Naive thymus-derived CD4-positive, alpha-beta T cell (primary cell): ENCODE results near the gene INF2. TPM values are rescaled to one million over a fixed set of nuclear protein-coding genes. Genes with fewer than 3 reads are reported as not detected.

Experiments used
- ATAC-seq: fragments of 150-1000 bp; cut with Tn5 transposase; 2 replicates; pipeline ENCODE4 v1.10.0; 2021; ENCODE audit warnings: mild to moderate bottlenecking, moderate library complexity
- CTCF ChIA-PET: fragments of 350-600 bp; sonication (Branson Sonifier 250); formaldehyde crosslinking; loops from one replicate; lab custom pipeline; 2021; ENCODE audit warnings: antibody characterized with exemption; lab: Charles Lee
- POLR2A ChIA-PET: fragments of 350-600 bp; sonication (Branson Sonifier 250); formaldehyde crosslinking; loops from one replicate; lab custom pipeline; 2021; ENCODE audit warnings: antibody characterized with exemption, inconsistent platforms; lab: Charles Lee
- DNase-seq, 9 donors: peaks; one replicate each; pipeline versions ENCODE4 v3.0.0 to v3.0.0-alpha.2; 2020 to 2022; ENCODE audit warnings: mixed read lengths in 1 of 9
- H3K27ac ChIP-seq: one replicate; pipeline ENCODE4 v1.7.0; 2013; ENCODE audit warnings: mild to moderate bottlenecking, low read depth, low read length, moderate library complexity
- H3K27me3 ChIP-seq, 2 donors: one replicate each; pipeline ENCODE4 v1.7.0; 2013; ENCODE audit warnings: low read length in 2 of 2, mild to moderate bottlenecking in 2 of 2, moderate library complexity in 2 of 2; ENCODE audit not compliant: control insufficient read depth in 2 of 2, insufficient read depth in 2 of 2
- H3K36me3 ChIP-seq, 3 experiments: 1 replicate in 2 of 3; 2 replicates in 1 of 3; pipeline ENCODE4 v1.7.0; 2013; ENCODE audit warnings: low read length in 3 of 3, mild to moderate bottlenecking in 3 of 3, moderate library complexity in 1 of 3; ENCODE audit not compliant: insufficient read depth in 3 of 3, control insufficient read depth in 2 of 3
- H3K4me1 ChIP-seq, 2 donors: one replicate each; pipeline ENCODE4 v1.7.0; 2013; ENCODE audit warnings: low read length in 2 of 2, mild to moderate bottlenecking in 2 of 2, moderate library complexity in 1 of 2; ENCODE audit not compliant: control insufficient read depth in 2 of 2, insufficient read depth in 2 of 2
- H3K4me3 ChIP-seq: 2 replicates; pipeline ENCODE4 v1.7.0; 2013; ENCODE audit warnings: mild to moderate bottlenecking, low read length
- H3K9me3 ChIP-seq, 3 experiments: 1 replicate in 2 of 3; 2 replicates in 1 of 3; pipeline ENCODE4 v1.7.0; 2013; ENCODE audit warnings: low read length in 3 of 3; ENCODE audit not compliant: control insufficient read depth in 2 of 3
- H3K27ac Mint-ChIP-seq, 9 donors: one replicate each; pipeline ENCODE4 v1.8.0; 2020 to 2022; ENCODE audit warnings: mixed read lengths in 9 of 9, mild to moderate bottlenecking in 8 of 9, moderate library complexity in 5 of 9, inconsistent platforms in 2 of 9
- H3K27me3 Mint-ChIP-seq, 5 donors: one replicate each; pipeline ENCODE4 v1.8.0; 2021 to 2022; ENCODE audit warnings: mixed read lengths in 5 of 5, mild to moderate bottlenecking in 1 of 5
- H3K36me3 Mint-ChIP-seq, 5 donors: one replicate each; pipeline ENCODE4 v1.8.0; 2020 to 2022; ENCODE audit warnings: mixed read lengths in 5 of 5, mild to moderate bottlenecking in 3 of 5, inconsistent platforms in 1 of 5
- H3K4me1 Mint-ChIP-seq, 7 donors: one replicate each; pipeline ENCODE4 v1.8.0; 2020 to 2022; ENCODE audit warnings: mixed read lengths in 7 of 7, mild to moderate bottlenecking in 3 of 7, inconsistent platforms in 1 of 7
- H3K4me3 Mint-ChIP-seq, 10 donors: one replicate each; pipeline ENCODE4 v1.8.0; 2020 to 2022; ENCODE audit warnings: mild to moderate bottlenecking in 10 of 10, mixed read lengths in 10 of 10, moderate library complexity in 6 of 10, inconsistent platforms in 2 of 10
- H3K9me3 Mint-ChIP-seq, 11 donors: one replicate each; pipeline ENCODE4 v1.8.0; 2020 to 2022; ENCODE audit warnings: mixed read lengths in 11 of 11, mild to moderate bottlenecking in 4 of 11, inconsistent platforms in 1 of 11, moderate library complexity in 1 of 11
- intact Hi-C, 2 donors: fragments of 100-400 bp; cut with micrococcal nuclease; formaldehyde crosslinking; loops; one replicate each; pipeline ENCODE4 v1.15.1; 2023
- polyA plus RNA-seq, 2 donors: library from polyadenylated mRNA; unstranded; fragments of 300-500 nt; fragmentation: Illumina TruSeq; gene quantifications; one replicate each; pipeline ENCODE4 v1.2.3, GENCODE V29; 2021
- total RNA-seq, 6 experiments: library from RNA in 5 of 6; stranded (reverse) in 5 of 6; gene quantifications; 1 replicate in 5 of 6; 2 replicates in 1 of 6; pipeline ENCODE4 v1.2.3 and lab custom pipeline; 2021 to 2026

The INF2 gene
- total and polyA plus RNA-seq, 7 experiments from 2014 or later: 5.8 to 140 (median 75.1) TPM

DNA sequence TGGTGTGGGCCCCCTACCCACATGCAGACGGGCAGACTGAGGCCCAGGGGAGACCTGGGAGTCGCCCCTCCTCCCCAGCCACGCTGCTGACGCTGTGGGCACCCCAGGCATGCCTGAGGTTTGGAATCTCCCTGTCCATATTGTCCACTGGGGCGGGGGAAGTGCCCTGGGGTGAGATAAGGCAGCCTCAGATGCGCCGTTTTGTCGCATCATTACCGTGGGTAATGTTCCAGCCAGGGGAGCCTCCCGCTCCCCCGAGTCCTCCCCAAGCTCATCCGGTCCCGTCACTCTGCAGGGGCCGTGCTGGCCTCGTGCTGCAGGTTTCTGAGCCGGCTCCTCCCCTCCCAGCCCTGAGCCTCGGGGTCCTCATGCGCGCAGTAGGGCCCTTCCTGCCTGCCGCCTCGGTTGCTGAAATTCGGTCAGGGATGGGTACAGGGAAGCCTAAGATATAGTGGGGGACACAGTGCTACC is 11.4 kb downstream of the INF2 start:
- DNase-seq (no peak), ATAC-seq (no peak)
- Histone ChIP-seq H3K27ac (no peak overlapping the region), H3K27me3 (no peaks in the 10 kb centered on the region), H3K4me1 (peaks cover 4 to 7% of the 10 kb centered on the region in 2 donors), H3K9me3 (no peaks in the 10 kb centered on the region), H3K4me3 (no peak overlapping the region), H3K36me3 (peaks cover 0 to 39% (median 4%) of the 10 kb centered on the region in 3 experiments)
- H3K9me3 Mint-ChIP-seq: no peaks in the 10 kb centered on the region
- H3K36me3 Mint-ChIP-seq: peaks cover 0 to 9% (median 0%) of the 10 kb centered on the region in 5 donors
- ChIA-PET POLR2A (interaction anchor here (1.2 to 1.5 kb wide), 2 partner anchors 11 to 13 kb away, joined by 3 to 4 read pairs; no protein-coding TSS in a partner anchor), CTCF (no interaction called here)
- intact Hi-C loops: no loop called here
- no peaks in the 10 kb centered on the region for H3K27me3 Mint-ChIP-seq
- H3K4me1 Mint-ChIP-seq: peaks cover 4 to 15% (median 6%) of the 10 kb centered on the region in 7 donors
- no peak overlapping the region for H3K4me3 Mint-ChIP-seq
- H3K27ac Mint-ChIP-seq: peak overlapping the region in 4 of 9 donors; percentile 9 to 72 (median 54)

GRCh38 chr14:104701383-104702076 is 12.1 kb downstream of the INF2 start:
- CTCF ChIA-PET: no interaction called here
- Histone ChIP-seq H3K4me3 (no peak overlapping the region), H3K27ac (no peak overlapping the region), H3K36me3 (peaks cover 0 to 44% (median 4%) of the 10 kb centered on the region in 3 experiments), H3K4me1 (no peaks in the 10 kb centered on the region), H3K9me3 (no peaks in the 10 kb centered on the region), H3K27me3 (no peaks in the 10 kb centered on the region)
- peaks cover 0 to 5% (median 0%) of the 10 kb centered on the region in 5 donors for H3K36me3 Mint-ChIP-seq
- no peak overlapping the region for H3K27ac Mint-ChIP-seq
- no peak for DNase-seq
- ATAC-seq: no peak
- no peaks in the 10 kb centered on the region for H3K9me3 Mint-ChIP-seq
- intact Hi-C loops: no loop called here
- no peaks in the 10 kb centered on the region for H3K27me3 Mint-ChIP-seq
- no peak overlapping the region for H3K4me3 Mint-ChIP-seq
- H3K4me1 Mint-ChIP-seq: peaks cover 0 to 7% (median 0%) of the 10 kb centered on the region in 7 donors
- POLR2A ChIA-PET: interaction anchor here (0.7 to 1.5 kb wide), 2 partner anchors 11 to 53 kb away, joined by 3 read pairs; no protein-coding TSS in a partner anchor

DNA sequence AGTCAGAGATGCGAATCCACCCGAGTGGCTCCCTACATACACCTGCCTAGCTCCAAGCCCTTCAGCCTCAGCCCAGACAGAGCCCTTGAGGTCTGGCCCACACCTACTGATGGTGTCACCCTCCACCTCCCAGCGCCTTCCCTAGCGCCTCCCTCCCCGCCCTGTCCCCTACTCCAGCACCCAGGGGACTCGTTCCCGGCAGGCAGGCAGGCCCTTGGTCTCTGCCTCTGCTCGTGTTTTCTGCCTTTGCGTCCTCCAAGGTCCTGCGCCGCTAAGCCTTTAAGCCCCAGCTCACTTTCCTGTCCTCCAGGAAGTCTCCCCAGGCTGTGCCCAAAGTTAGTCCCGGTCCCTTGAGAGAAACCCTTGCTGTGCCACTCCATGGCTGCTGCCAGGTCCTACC is 12.7 kb downstream of the INF2 start:
- peaks cover 0 to 44% (median 4%) of the 10 kb centered on the region in 3 experiments for H3K36me3 ChIP-seq
- intact Hi-C loops: no loop called here
- no peak overlapping the region for H3K4me3 ChIP-seq
- H3K27me3 ChIP-seq: no peaks in the 10 kb centered on the region
- ChIA-PET CTCF (no interaction called here), POLR2A (no interaction called here)
- no peaks in the 10 kb centered on the region for H3K4me1 ChIP-seq
- H3K9me3 ChIP-seq: no peaks in the 10 kb centered on the region
- H3K27ac ChIP-seq: no peak overlapping the region
- DNase-seq (no peak), ATAC-seq (no peak)
- no peaks in the 10 kb centered on the region for H3K9me3 Mint-ChIP-seq
- H3K4me3 Mint-ChIP-seq: no peak overlapping the region
- H3K27me3 Mint-ChIP-seq: no peaks in the 10 kb centered on the region
- H3K27ac Mint-ChIP-seq: peak overlapping the region in 1 of 9 donors; percentile 67
- peaks cover 0 to 5% (median 0%) of the 10 kb centered on the region in 5 donors for H3K36me3 Mint-ChIP-seq
- H3K4me1 Mint-ChIP-seq: peaks cover 0 to 7% (median 0%) of the 10 kb centered on the region in 7 donors

DNA sequence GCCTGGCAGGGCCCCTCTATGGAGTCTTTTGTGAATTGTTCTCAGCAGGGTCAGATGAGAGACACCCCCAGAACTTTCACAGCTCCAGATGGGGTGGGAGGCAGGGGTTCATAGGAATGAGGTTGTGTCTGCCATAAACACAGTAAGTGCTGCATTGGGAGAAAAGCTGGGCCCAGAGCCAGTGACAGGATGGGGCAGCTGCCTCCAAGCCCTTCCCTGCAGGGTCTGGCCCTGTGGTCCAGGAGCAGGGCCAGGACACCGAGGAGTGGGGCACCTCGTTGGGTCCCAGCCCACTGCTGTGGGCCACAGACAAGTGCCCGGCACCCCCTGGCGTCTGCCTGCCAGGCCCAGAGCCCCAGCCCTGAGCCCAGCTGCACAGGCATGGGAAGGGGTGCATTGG is 13.3 kb downstream of the INF2 start:
- H3K4me3 ChIP-seq: no peak overlapping the region
- no peak for DNase-seq
- H3K27ac ChIP-seq: no peak overlapping the region
- H3K27me3 ChIP-seq: no peaks in the 10 kb centered on the region
- peaks cover 0 to 9% (median 0%) of the 10 kb centered on the region in 7 donors for H3K4me1 Mint-ChIP-seq
- ChIA-PET POLR2A (interaction anchor here (0.8 kb wide), 1 partner anchor 19 kb away, joined by 3 read pairs; no protein-coding TSS in a partner anchor), CTCF (no interaction called here)
- peaks cover 0 to 44% (median 4%) of the 10 kb centered on the region in 3 experiments for H3K36me3 ChIP-seq
- no peaks in the 10 kb centered on the region for H3K27me3 Mint-ChIP-seq
- ATAC-seq: no peak
- intact Hi-C loops: no loop called here
- no peak overlapping the region for H3K27ac Mint-ChIP-seq
- no peaks in the 10 kb centered on the region for H3K9me3 Mint-ChIP-seq
- H3K4me3 Mint-ChIP-seq: no peak overlapping the region
- peaks cover 0 to 5% (median 0%) of the 10 kb centered on the region in 5 donors for H3K36me3 Mint-ChIP-seq
- H3K4me1 ChIP-seq: no peaks in the 10 kb centered on the region
- H3K9me3 ChIP-seq: no peaks in the 10 kb centered on the region

- ChIA-PET POLR2A (interaction anchor here (0.8 to 1.3 kb wide), 2 partner anchors 9 to 18 kb away, joined by 3 to 4 read pairs; no protein-coding TSS in a partner anchor), CTCF (no interaction called here)
- H3K36me3 Mint-ChIP-seq: peaks cover 0 to 5% (median 0%) of the 10 kb centered on the region in 5 donors
- H3K36me3 ChIP-seq: peaks cover 0 to 44% (median 4%) of the 10 kb centered on the region in 3 experiments
- ATAC-seq: no peak
- H3K27me3 Mint-ChIP-seq: no peaks in the 10 kb centered on the region
- intact Hi-C loops: no loop called here
- no peaks in the 10 kb centered on the region for H3K27me3 ChIP-seq
- no peaks in the 10 kb centered on the region for H3K4me1 ChIP-seq
- no peak overlapping the region for H3K4me3 Mint-ChIP-seq
- DNase-seq: no peak
- H3K27ac ChIP-seq: no peak overlapping the region
- peaks cover 0 to 6% (median 0%) of the 10 kb centered on the region in 7 donors for H3K4me1 Mint-ChIP-seq
- H3K9me3 ChIP-seq: no peaks in the 10 kb centered on the region
- no peak overlapping the region for H3K27ac Mint-ChIP-seq
- H3K9me3 Mint-ChIP-seq: no peaks in the 10 kb centered on the region
- H3K4me3 ChIP-seq: no peak overlapping the region
Measured at GRCh38 chr14:104703269-104703668, 13.9 kb downstream of the INF2 start.

DNA sequence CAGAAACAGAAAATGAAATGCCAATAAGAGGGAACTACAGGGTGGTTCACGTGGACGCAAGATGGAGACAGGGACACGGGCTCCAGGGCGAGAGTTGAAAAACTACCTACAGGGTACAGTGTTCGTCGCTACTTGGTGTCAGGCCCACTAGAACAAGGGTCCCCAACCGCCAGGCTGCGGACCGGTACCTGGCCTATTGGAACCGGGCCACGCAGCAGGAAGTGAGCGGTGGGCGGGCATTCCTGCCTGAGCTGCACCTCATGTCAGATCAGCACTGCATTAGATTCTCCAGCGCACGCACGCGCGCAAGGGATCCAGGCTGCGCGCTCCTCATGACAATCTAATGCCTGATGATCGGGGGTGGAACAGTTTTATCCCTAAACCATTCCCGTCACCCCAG is 14.8 kb downstream of the INF2 start:
- no peaks in the 10 kb centered on the region for H3K9me3 Mint-ChIP-seq

More for the DNA sequence above, 14.8 kb downstream of the INF2 start:
- no peak for ATAC-seq
- Mint-ChIP-seq H3K27ac (no peak overlapping the region), H3K36me3 (peaks cover 0 to 7% (median 0%) of the 10 kb centered on the region in 5 donors), H3K4me3 (no peak overlapping the region), H3K27me3 (no peaks in the 10 kb centered on the region), H3K4me1 (peaks cover 0 to 5% (median 4%) of the 10 kb centered on the region in 7 donors)
- no peak overlapping the region for H3K4me3 ChIP-seq
- no peaks in the 10 kb centered on the region for H3K4me1 ChIP-seq
- ChIA-PET CTCF (no interaction called here), POLR2A (interaction anchor here (1.3 kb wide), 1 partner anchor 10 kb away, joined by 4 read pairs; no protein-coding TSS in a partner anchor)
- intact Hi-C loops: no loop called here
- H3K9me3 ChIP-seq: no peaks in the 10 kb centered on the region
- no peak for DNase-seq
- no peaks in the 10 kb centered on the region for H3K27me3 ChIP-seq
- H3K36me3 ChIP-seq: peaks cover 0 to 44% (median 4%) of the 10 kb centered on the region in 3 experiments
- H3K27ac ChIP-seq: no peak overlapping the region
